Cortex of kidney (tissue), 1 donor: ENCODE data around the gene IQGAP2.

Experiments
- DNase-seq: peaks from one replicate; lab custom pipeline; 2025; lab: John Stamatoyannopoulos, UW

The IQGAP2 gene

GRCh38 chr5:76477571-76477970, 74.5 kb downstream of the IQGAP2 start:
- DNase-seq: no peak

GRCh38 chr5:76479281-76479680, 76.2 kb downstream of the IQGAP2 start:
- DNase-seq: no peak

DNA sequence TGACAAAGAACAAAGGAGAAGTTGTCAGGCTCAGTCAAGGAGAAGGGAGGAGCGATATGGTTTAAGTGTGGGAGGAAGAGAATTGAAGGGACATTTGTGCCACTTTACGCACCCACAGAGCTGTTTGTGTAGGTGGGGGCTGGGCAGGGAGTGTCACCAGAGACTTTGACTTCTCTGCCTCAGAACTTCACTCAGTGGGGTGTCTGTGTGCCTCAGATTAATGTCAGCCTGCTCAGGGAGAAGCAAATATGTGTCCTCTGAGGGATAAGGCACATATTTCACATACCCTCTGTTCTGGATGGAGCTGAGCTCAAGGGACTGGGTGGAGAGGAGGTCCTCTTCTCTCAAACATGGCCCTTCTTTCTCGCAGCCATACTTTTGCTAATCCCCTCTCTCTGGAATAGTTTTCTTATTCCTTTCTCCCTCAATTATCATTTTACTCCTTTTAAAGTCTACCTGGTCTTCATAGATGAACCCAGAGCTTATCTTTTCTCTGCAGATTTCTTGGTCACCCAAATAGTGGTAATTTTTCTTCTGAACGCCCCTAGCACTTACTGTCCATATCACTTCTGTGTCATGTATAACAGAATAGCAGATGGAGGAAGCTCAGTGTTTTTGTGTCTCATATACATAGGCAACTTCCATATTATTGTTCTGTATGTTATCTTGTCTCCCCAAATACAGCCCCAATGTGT, 77.0 kb downstream of the IQGAP2 start:
- DNase-seq: no peak

DNA sequence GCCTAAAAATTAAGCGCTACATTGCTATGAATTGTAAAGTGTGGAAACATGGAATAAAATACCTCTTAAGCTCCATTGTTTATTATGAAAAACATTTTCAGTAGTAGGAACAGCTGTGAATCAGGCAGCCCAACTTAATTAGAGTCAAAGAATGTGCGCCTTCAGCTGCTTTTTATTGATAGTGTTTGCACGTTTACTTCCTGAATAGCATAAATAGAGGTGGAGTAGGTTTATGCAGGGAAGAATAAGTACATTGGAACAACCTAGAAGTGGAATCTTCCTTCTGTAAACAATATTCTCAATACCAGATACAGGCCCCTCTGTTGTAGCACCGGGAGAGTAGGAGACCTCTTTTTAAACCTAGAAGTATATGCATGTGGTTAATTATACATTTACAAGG, 79.9 kb downstream of the IQGAP2 start:
- no peak for DNase-seq

DNA sequence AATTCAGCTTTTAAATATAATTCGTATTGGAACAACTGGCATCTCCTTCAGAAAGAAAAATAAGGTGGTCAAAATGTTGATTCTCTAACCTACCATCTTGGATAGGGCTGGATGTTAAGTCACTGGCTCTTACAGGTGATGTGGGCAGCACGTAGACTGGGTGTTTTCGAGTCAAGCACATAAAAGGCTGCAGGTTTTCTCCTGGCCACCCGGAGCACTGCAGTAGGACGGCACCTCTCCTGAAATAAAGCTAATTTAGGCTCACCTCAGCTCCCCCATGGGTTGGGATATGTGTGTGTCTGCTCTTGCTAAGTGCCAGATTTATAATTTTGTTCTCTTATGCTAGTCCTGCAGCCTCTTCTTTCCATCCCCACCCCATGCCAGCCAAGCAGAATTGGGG, 80.3 kb downstream of the IQGAP2 start:
- DNase-seq: no peak

DNA sequence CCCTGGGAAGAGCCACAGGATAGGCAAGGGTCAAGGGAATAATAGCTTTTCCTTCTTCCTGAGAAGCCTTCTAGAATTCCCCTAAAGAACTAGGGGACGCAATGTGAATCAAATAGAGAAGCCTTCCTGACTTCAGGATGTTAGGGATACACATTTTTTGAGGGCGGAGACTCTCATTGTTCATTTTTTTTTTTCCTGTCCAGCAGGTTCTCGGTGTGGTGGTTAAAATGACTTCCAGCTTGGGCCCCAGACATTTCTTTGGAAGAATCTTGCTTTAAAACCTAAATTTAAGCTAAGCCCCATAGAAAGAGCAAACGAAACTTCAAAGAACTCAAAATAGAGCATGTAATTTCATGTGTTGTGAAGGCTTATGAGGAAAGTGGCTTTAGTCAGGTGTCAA, 80.8 kb downstream of the IQGAP2 start:
- no peak for DNase-seq

GRCh38 chr5:76485511-76485910, 82.4 kb downstream of the IQGAP2 start:
- DNase-seq: no peak

DNA sequence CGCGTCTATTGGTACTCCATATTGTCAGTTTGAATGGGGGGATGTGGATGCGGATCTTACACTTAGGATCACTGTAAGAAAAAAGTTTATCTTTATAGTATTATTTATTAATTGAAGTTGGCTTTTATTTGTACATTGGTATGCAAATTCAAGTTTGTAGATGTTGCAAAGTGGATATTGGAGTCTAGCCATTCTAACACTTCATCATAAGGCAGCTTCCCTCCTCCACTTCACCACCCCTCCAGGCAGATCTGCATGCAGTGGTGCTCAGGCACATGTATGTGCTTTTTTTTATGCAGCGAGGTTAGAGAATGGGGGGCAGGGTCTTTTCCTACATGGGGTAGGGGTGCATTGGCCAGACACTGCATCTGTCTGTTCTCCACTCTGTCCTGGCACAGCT, 84.3 kb downstream of the IQGAP2 start:
- no peak for DNase-seq

DNA sequence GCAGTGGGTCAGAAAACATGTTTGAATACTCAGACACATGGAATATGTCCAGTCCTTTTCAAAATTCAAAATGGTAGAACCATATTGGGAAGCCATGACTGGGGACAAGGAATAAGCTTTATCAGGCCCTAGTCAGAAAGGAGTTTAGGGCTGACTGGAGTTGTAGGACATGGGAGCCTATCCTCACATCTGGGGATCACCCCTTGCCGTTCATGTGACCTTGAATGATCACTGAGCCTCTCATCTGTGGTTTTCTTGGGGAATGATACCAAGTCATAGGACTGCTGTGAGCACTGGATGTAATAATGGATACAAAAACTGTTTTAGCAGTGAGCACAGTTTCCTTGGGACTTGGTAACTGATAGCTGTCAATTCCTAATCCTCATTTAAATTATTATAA, 84.7 kb downstream of the IQGAP2 start:
- DNase-seq: no peak

DNA sequence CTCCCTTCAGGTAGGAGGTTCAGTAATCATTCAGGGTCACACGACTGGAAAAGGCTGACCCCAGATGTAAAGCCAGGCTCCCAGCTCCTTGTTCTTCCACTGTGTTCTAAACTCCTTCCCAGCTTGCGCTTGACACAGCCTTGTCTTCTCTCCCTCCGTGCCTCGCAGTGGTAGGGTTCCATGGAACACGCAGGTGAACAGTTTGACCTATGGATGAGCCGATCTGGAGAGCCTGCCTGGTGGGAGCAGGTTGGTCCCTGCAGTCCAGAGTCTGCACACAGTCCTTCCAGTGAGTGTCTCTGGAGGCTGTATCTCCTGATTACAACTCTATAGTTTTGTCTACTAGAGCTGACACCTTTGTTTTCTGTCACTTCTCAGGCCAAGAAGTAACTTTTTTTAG, 85.9 kb downstream of the IQGAP2 start:
- DNase-seq: no peak

DNA sequence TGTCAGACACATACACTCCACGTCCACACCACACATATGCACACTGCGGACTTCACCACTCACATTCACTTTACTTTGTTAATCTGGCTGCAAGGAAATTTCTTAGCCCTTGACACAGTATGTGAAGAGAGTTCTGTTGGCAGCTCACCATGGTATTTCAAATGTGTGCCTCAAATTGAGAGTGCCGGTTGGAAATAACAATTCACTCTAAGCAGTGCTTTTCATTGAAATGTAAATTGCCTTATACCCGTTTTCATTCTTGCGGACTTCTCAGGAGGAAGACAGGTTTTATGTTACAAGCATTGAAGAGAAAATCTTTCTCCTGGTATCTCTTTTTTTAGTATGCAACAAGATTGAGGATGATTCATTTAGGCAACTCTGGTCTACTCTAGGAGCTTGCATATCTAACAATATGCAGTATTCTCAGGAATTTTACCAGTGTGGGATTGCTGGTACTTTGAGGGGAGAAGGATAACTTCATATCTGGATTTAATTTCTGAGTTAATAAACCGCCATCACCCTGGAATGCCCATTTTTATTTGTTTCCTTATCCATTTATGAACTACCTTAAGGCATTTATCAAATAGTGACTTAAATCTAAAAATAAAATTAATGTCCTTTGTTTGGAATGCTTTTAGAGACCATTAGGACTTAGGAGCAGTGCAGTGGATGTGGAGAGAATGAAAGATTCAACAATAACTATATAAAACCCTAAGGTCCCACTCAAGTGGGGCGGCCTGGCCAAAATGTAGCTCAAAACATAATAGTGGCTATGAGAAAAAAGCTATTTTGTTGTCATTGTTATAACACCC, 87.0 kb downstream of the IQGAP2 start:
- DNase-seq: no peak

GRCh38 chr5:76490960-76491359, 87.9 kb downstream of the IQGAP2 start:
- no peak for DNase-seq

GRCh38 chr5:76492819-76493189, 89.7 kb downstream of the IQGAP2 start:
- DNase-seq: no peak

- DNase-seq: no peak
Measured at GRCh38 chr5:76493190-76493837, 90.2 kb downstream of the IQGAP2 start.

DNA sequence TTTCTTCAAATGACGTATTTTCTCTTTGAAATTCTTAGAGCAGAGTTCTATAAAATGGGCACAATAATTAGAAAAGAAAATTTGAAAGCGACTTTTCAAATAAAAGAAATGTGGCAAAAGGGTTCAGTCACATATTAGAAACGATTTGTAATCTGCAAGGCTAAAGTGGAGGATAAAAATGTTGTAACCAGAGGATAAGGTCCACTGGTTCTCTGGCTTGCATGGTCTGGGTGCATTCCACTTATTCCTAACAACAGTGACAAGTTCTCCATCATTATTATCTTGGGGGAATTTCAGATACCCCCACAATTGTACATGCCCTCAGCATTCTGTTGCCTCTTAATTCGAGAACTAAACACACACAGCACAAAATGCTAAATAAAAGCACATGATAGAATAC, 91.1 kb downstream of the IQGAP2 start:
- no peak for DNase-seq

DNA sequence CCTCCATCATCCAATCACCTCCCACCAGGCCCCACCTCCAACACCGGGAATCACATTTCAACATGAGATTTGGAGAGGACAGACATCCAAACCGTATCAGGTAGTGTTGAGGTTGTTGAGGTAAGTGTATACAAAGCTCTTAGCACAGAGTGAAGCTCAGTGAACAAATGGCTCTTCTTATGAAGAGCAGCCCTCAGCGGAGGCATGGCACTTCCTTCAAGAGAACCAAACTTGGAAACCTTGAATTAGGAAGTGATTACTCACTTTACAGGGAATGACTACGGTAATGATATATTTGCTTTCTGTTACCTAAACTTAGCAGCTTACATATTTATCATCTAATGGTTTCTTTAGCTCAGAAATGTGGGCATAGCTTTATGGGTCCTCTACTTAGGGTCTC, 92.8 kb downstream of the IQGAP2 start:
- no peak for DNase-seq

- no peak for DNase-seq
Measured at GRCh38 chr5:76497065-76497460, 94.0 kb downstream of the IQGAP2 start.

- DNase-seq: no peak
Measured at GRCh38 chr5:76497986-76498717, 95.1 kb downstream of the IQGAP2 start.

GRCh38 chr5:76499507-76500161, 96.5 kb downstream of the IQGAP2 start:
- no peak for DNase-seq

- no peak for DNase-seq
Measured at GRCh38 chr5:76500633-76501393, 97.7 kb downstream of the IQGAP2 start.

- DNase-seq: no peak
Measured at GRCh38 chr5:76503929-76504328, 100.8 kb downstream of the IQGAP2 start.
